GM12864 (cell line): ENCODE data around the gene PCNX2.

Experiments used
- DNase-seq: peaks from one replicate; pipeline ENCODE4 v3.0.0-alpha.2; 2011; ENCODE audit warnings: low read depth
- H3K4me3 ChIP-seq: 2 replicates; pipeline ENCODE4 v1.5.1; 2011; ENCODE audit warnings: mild to moderate bottlenecking, low read depth, low read length, control low read depth
- TF ChIP-seq, protein P1 (sequence below): IDR thresholded peaks from 2 replicates; pipeline ENCODE4 v1.5.1; 2011; ENCODE audit warnings: low read depth, mild to moderate bottlenecking, moderate library complexity, low read length, control low read depth, inconsistent platforms; ENCODE audit errors: missing control alignments

The PCNX2 gene

DNA sequence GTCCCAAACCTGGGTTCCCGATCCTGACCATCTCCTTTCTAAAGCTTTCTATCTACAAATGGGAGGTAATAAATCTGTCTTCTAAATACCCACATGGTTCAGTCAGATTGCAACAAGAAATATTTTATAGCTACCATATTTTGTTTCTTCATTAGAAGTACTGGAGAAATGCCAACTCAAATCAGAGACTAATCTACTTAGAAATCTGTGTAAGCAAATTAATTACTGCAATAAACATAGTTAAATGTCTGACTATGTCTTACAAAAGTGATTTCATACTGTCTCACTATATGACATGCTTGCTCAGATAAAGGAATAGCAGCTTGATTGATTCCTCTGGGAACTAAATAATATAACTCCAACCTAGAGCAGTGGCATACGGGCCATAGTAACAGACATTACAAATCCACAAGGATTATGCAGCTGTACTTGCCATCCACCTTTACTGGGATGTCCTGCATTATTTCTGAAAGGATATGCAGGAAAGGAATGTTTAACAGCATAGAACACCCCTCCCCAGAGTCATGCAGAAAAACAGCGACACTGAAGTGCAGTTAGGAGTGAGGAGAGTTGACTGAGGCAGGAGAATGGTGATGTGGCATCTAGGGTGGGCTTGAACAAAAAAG, 80.3 kb downstream of the PCNX2 start:
- no peak for DNase-seq
- TF ChIP-seq, protein P1, sequence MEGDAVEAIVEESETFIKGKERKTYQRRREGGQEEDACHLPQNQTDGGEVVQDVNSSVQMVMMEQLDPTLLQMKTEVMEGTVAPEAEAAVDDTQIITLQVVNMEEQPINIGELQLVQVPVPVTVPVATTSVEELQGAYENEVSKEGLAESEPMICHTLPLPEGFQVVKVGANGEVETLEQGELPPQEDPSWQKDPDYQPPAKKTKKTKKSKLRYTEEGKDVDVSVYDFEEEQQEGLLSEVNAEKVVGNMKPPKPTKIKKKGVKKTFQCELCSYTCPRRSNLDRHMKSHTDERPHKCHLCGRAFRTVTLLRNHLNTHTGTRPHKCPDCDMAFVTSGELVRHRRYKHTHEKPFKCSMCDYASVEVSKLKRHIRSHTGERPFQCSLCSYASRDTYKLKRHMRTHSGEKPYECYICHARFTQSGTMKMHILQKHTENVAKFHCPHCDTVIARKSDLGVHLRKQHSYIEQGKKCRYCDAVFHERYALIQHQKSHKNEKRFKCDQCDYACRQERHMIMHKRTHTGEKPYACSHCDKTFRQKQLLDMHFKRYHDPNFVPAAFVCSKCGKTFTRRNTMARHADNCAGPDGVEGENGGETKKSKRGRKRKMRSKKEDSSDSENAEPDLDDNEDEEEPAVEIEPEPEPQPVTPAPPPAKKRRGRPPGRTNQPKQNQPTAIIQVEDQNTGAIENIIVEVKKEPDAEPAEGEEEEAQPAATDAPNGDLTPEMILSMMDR: no peak

DNA sequence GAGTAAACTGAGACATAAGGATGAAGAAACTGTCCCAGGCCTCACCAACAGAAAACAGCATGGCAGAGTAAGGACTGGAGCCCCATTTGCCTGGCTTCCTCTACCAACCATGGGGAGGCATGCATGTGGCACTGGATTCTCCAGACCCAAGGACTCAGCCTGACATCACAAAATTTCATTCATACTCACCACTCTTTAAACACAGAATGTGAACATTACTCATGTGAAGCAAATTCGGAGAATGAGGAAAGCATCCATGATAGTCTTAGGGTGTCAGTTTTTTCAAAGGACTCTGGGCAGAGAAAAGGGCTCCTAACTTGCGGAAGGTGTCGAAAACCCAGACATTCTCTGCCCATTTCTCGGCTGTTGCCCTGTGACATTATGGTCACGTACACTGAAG, 83.9 kb downstream of the PCNX2 start:
- no peak for DNase-seq
- H3K4me3 ChIP-seq: no peak overlapping the region
- TF ChIP-seq, protein P1: no peak

More for the DNA sequence above, 80.3 kb downstream of the PCNX2 start:
- no peak overlapping the region for H3K4me3 ChIP-seq

DNA sequence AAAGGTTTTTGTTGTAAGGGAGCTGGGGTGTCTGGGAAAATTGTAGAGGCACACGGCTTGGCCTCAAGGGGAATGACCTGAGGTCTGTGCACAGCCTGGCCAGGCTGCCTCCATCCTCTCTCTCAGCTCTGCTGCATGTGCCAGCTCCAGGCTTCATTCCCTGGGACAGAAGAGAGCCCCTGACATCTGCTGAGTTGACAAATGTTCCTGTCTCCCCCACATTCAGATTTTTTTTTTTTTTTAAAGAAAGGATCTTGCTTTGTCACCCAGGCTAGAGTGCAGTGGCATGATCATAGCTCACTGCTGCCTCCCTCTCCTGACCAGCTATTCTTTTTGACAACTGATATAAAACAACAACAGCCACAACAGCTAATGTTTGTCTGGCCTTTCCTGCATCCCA, 84.4 kb downstream of the PCNX2 start:
- TF ChIP-seq, protein P1: no peak
- no peak overlapping the region for H3K4me3 ChIP-seq
- DNase-seq: no peak

GRCh38 chr1:233209481-233209880, 86.0 kb downstream of the PCNX2 start:
- TF ChIP-seq, protein P1: no peak
- DNase-seq: no peak
- H3K4me3 ChIP-seq: no peak overlapping the region

GRCh38 chr1:233208687-233209086, 86.8 kb downstream of the PCNX2 start:
- TF ChIP-seq, protein P1: no peak
- H3K4me3 ChIP-seq: no peak overlapping the region
- no peak for DNase-seq

- TF ChIP-seq, protein P1: no peak
- no peak overlapping the region for H3K4me3 ChIP-seq
- DNase-seq: no peak
Observed at GRCh38 chr1:233197940-233198339, 97.6 kb downstream of the PCNX2 start.

- DNase-seq: no peak
- TF ChIP-seq, protein P1: no peak
- no peak overlapping the region for H3K4me3 ChIP-seq
Observed at GRCh38 chr1:233193741-233194140, 101.8 kb downstream of the PCNX2 start.
